Trophoblast cell (in vitro differentiated cells and primary cell): ENCODE measurements around the gene RELL2.

Source experiments
- DNase-seq, 2 donors: peaks; one replicate each; pipeline ENCODE4 v3.0.0-alpha.2; 2016
- H2AFZ ChIP-seq: 2 replicates; pipeline ENCODE4 v1.6.1; 2013; ENCODE audit warnings: low read length, moderate library complexity, mild to moderate bottlenecking; ENCODE audit not compliant: insufficient read depth, poor library complexity
- H2AK5ac ChIP-seq: 2 replicates; pipeline ENCODE4 v1.6.1; 2013; ENCODE audit warnings: mild to moderate bottlenecking, low read length
- H2BK120ac ChIP-seq: 2 replicates; pipeline ENCODE4 v1.6.1; 2013; ENCODE audit warnings: low read length, mild to moderate bottlenecking, moderate library complexity; ENCODE audit not compliant: insufficient read depth, poor library complexity
- H2BK12ac ChIP-seq: 2 replicates; pipeline ENCODE4 v1.6.1; 2013; ENCODE audit warnings: mild to moderate bottlenecking, low read length, moderate library complexity
- H2BK5ac ChIP-seq: 2 replicates; pipeline ENCODE4 v1.6.1; 2013; ENCODE audit warnings: low read length, low read depth, moderate library complexity, mild to moderate bottlenecking; ENCODE audit not compliant: poor library complexity
- H3K14ac ChIP-seq: 2 replicates; pipeline ENCODE4 v1.6.1; 2013; ENCODE audit warnings: mild to moderate bottlenecking, low read length
- H3K18ac ChIP-seq: 2 replicates; pipeline ENCODE4 v1.6.1; 2013; ENCODE audit warnings: mild to moderate bottlenecking, low read length
- H3K23ac ChIP-seq: 2 replicates; pipeline ENCODE4 v1.6.1; 2013; ENCODE audit warnings: low read length
- H3K27ac ChIP-seq: 2 replicates; pipeline ENCODE4 v1.5.1; 2013; ENCODE audit warnings: low read depth, mild to moderate bottlenecking, inconsistent platforms, low read length, moderate library complexity
- H3K27me3 ChIP-seq: 2 replicates; pipeline ENCODE4 v1.6.1; 2013; ENCODE audit warnings: inconsistent platforms, mild to moderate bottlenecking, low read length, moderate library complexity; ENCODE audit not compliant: insufficient read depth
- H3K36me3 ChIP-seq, 2 experiments: 1 replicate in 1 of 2; 2 replicates in 1 of 2; pipeline ENCODE4 v1.6.1; 2013; ENCODE audit warnings: low read length in 2 of 2, mild to moderate bottlenecking in 2 of 2, moderate library complexity in 1 of 2; ENCODE audit not compliant: insufficient read depth in 2 of 2, control insufficient read depth in 1 of 2
- H3K4ac ChIP-seq: 2 replicates; pipeline ENCODE4 v1.6.1; 2013; ENCODE audit warnings: low read depth, mild to moderate bottlenecking, low read length, moderate library complexity
- H3K4me1 ChIP-seq, 2 experiments: 1 replicate in 1 of 2; 2 replicates in 1 of 2; pipeline ENCODE4 v1.6.1; 2013; ENCODE audit warnings: low read length in 2 of 2, mild to moderate bottlenecking in 2 of 2, moderate library complexity in 1 of 2; ENCODE audit not compliant: insufficient read depth in 2 of 2, control insufficient read depth in 1 of 2
- H3K4me2 ChIP-seq: 2 replicates; pipeline ENCODE4 v1.6.1; 2013; ENCODE audit warnings: inconsistent platforms, mild to moderate bottlenecking, low read length, moderate library complexity
- H3K4me3 ChIP-seq: 2 replicates; pipeline ENCODE4 v1.5.1; 2013; ENCODE audit warnings: mild to moderate bottlenecking, low read depth, low read length, inconsistent platforms
- H3K79me1 ChIP-seq: one replicate; pipeline ENCODE4 v1.6.1; 2013; ENCODE audit warnings: low read length
- H3K79me2 ChIP-seq: 2 replicates; pipeline ENCODE4 v1.6.1; 2013; ENCODE audit warnings: low read length, mild to moderate bottlenecking; ENCODE audit not compliant: control insufficient read depth, insufficient read depth, poor library complexity
- H3K9ac ChIP-seq: 2 replicates; pipeline ENCODE4 v1.6.1; 2013; ENCODE audit warnings: mild to moderate bottlenecking, low read length
- H3K9me3 ChIP-seq: 2 replicates; pipeline ENCODE4 v1.6.1; 2013; ENCODE audit warnings: low read depth, mild to moderate bottlenecking, control low read depth, inconsistent platforms, low read length; ENCODE audit not compliant: insufficient read depth
- H4K12ac ChIP-seq: 2 replicates; pipeline ENCODE4 v1.6.1; 2013; ENCODE audit warnings: low read depth, mild to moderate bottlenecking, low read length, moderate library complexity
- H4K8ac ChIP-seq: 2 replicates; pipeline ENCODE4 v1.6.1; 2013; ENCODE audit warnings: low read depth, mild to moderate bottlenecking, low read length, moderate library complexity
- H4K91ac ChIP-seq: one replicate; pipeline ENCODE4 v1.6.1; 2013; ENCODE audit warnings: low read depth, mild to moderate bottlenecking, low read length, moderate library complexity
- WGBS: extraction: QIAGEN DNeasy Blood & Tissue Kit; methylation state at CpG from one replicate; pipeline ENCODE4 v1.1.7; 2013; ENCODE audit warnings: missing lambda C conversion rate; ENCODE audit not compliant: insufficient read length, insufficient coverage; ENCODE audit errors: extremely low coverage; 5-methylcytosine and 5-hydroxymethylcytosine counted together

The RELL2 gene

DNA sequence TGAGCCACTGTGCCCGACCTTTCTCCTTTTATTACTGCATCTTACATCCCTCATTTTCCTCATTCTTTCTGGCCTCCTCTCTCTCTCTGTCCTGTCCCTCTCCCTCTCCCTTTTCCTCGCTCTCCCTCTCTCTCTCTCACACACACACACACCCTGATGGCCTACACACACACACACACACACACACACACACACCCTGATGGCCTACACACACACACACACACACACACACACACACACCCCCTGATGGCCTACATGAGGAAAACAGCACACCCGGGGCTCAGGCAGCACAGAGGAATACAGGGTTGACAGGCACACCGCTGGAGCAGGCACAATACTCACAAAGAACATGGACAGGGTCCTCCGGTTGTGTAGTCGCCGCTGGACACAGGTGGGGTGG lies 18.2 kb downstream of the RELL2 start:
- H4K8ac ChIP-seq = no peak overlapping the region
- no peak overlapping the region for H3K4me3 ChIP-seq
- H3K14ac ChIP-seq = no peak overlapping the region
- H3K23ac ChIP-seq = no peak overlapping the region
- H3K79me2 ChIP-seq = peaks cover 2% of the 10 kb centered on the region
- DNase-seq = no peak
- H2BK12ac ChIP-seq = no peak overlapping the region
- H3K9me3 ChIP-seq = peaks cover 9% of the 10 kb centered on the region
- no peak overlapping the region for H4K12ac ChIP-seq
- no CpG with 5 or more reads among the region's 7 CpGs for WGBS
- H3K27ac ChIP-seq = no peak overlapping the region
- no peak overlapping the region for H3K9ac ChIP-seq
- no peak overlapping the region for H2BK5ac ChIP-seq
- no peaks in the 10 kb centered on the region for H3K27me3 ChIP-seq
- no peak overlapping the region for H4K91ac ChIP-seq
- no peak overlapping the region for H2AK5ac ChIP-seq
- no peak overlapping the region for H2BK120ac ChIP-seq
- no peak overlapping the region for H2AFZ ChIP-seq
- H3K79me1 ChIP-seq = no peaks in the 10 kb centered on the region
- no peak overlapping the region for H3K18ac ChIP-seq
- H3K4me1 ChIP-seq = peaks cover 10% of the 10 kb centered on the region in 2 experiments
- H3K36me3 ChIP-seq = peaks cover 11 to 33% of the 10 kb centered on the region in 2 experiments
- H3K4ac ChIP-seq = no peak overlapping the region
- no peak overlapping the region for H3K4me2 ChIP-seq

DNA sequence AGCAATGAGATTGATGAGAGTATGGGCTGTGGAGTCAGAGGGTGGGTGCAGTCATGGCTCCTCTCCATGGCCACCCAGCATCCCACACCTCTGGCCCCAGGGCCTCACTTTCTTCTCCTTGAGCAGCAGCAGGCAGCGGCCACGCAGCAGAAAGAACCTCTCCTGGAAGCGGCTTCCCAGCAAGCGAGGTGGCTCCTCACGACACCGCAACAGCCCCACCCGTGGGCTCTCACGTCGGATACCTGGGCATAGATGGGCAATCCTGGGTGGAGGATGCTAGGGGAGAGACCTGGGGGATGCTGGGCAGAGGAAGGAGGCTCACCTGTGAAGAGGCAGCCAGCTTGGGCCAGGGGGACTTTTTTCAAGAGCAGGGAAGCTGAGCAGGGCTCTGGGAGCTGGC lies 19.6 kb downstream of the RELL2 start:
- Histone ChIP-seq H3K79me2 (no peaks in the 10 kb centered on the region), H3K9ac (no peak overlapping the region), H3K36me3 (peaks cover 11 to 34% of the 10 kb centered on the region in 2 experiments), H3K18ac (no peak overlapping the region), H2BK12ac (no peak overlapping the region), H3K4ac (no peak overlapping the region), H3K27me3 (no peaks in the 10 kb centered on the region), H4K12ac (no peak overlapping the region), H2AFZ (no peak overlapping the region), H3K4me3 (no peak overlapping the region), H3K14ac (no peak overlapping the region), H3K79me1 (no peaks in the 10 kb centered on the region), H3K9me3 (peaks cover 6% of the 10 kb centered on the region), H3K23ac (no peak overlapping the region), H3K4me1 (peaks cover 3 to 5% of the 10 kb centered on the region in 2 experiments), H2BK5ac (no peak overlapping the region), H3K27ac (no peak overlapping the region), H2BK120ac (no peak overlapping the region), H3K4me2 (no peak overlapping the region), H4K8ac (no peak overlapping the region), H4K91ac (no peak overlapping the region), H2AK5ac (no peak overlapping the region)
- no CpG with 5 or more reads among the region's 9 CpGs for WGBS
- no peak for DNase-seq

DNA sequence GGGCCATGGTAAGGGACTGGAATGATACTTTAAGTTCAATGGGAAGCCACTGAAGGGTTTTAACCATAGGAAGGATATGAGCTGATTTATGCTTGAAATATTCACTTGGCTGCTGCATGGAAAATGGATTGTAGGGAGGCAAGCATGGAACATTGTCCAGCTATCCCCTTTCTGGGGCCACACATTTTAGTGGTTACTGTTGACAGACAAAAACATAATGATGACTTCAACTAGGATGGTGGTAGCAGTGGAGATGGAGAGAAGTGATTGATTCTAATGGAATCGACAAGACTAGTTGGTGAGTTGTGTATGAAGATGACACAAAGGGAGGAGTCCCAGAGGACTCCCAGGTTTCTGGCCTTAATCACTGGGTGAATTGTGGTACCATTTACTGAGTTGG lies 20.6 kb downstream of the RELL2 start:
- no peak overlapping the region for H3K4ac ChIP-seq
- H3K18ac ChIP-seq = no peak overlapping the region
- H2BK5ac ChIP-seq = no peak overlapping the region
- no peaks in the 10 kb centered on the region for H3K4me1 ChIP-seq
- H4K91ac ChIP-seq = no peak overlapping the region
- no peak overlapping the region for H3K14ac ChIP-seq
- H2BK12ac ChIP-seq = no peak overlapping the region
- H2AK5ac ChIP-seq = no peak overlapping the region
- peaks cover 15 to 35% of the 10 kb centered on the region in 2 experiments for H3K36me3 ChIP-seq
- H3K9me3 ChIP-seq = peaks cover 6% of the 10 kb centered on the region
- no peaks in the 10 kb centered on the region for H3K27me3 ChIP-seq
- WGBS = no CpG with 5 or more reads among the region's 1 CpG
- H2AFZ ChIP-seq = no peak overlapping the region
- no peak overlapping the region for H4K8ac ChIP-seq
- H3K79me2 ChIP-seq = no peaks in the 10 kb centered on the region
- H3K4me3 ChIP-seq = no peak overlapping the region
- H2BK120ac ChIP-seq = no peak overlapping the region
- H3K4me2 ChIP-seq = no peak overlapping the region
- H3K79me1 ChIP-seq = no peaks in the 10 kb centered on the region
- H3K9ac ChIP-seq = no peak overlapping the region
- H3K23ac ChIP-seq = no peak overlapping the region
- H3K27ac ChIP-seq = no peak overlapping the region
- H4K12ac ChIP-seq = no peak overlapping the region
- DNase-seq = no peak

DNA sequence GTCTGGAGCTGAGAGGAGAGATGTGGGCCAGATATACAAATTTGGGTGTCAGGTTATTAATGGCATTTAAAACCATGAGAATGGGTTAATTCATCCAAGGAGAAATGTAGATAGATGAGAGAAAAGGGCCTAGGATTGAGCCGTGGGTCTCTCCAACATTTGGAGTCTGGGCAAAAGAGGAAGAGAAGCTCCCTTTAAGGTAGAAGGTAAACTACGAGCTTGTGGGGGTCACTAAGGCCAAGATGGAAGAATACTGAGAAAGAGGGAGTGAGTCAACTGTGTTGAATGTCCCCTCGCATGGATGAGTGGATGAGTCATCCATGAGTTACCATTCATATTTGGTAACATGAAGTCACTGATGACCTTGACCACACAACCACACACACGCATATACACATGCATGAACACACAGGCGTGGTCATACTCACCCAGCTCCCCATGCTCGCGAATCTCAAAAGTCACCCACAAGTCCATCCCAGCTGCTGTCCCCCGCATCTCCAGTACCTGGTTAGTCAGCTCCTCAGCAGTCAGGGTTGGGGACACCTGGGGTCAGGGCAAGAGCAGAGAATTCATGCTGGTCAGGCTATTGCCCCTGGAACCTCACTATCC lies 21.2 kb downstream of the RELL2 start:
- H3K4me3 ChIP-seq = no peak overlapping the region
- H3K27me3 ChIP-seq = no peaks in the 10 kb centered on the region
- no peak overlapping the region for H2BK120ac ChIP-seq
- DNase-seq = no peak
- no peak overlapping the region for H3K4ac ChIP-seq
- H3K9ac ChIP-seq = no peak overlapping the region
- no peaks in the 10 kb centered on the region for H3K4me1 ChIP-seq
- H2BK12ac ChIP-seq = no peak overlapping the region
- peaks cover 6% of the 10 kb centered on the region for H3K9me3 ChIP-seq
- H3K36me3 ChIP-seq = peaks cover 16 to 36% of the 10 kb centered on the region in 2 experiments
- H3K79me2 ChIP-seq = no peaks in the 10 kb centered on the region
- no peak overlapping the region for H3K4me2 ChIP-seq
- H3K23ac ChIP-seq = no peak overlapping the region
- no CpG with 5 or more reads among the region's 8 CpGs for WGBS
- no peak overlapping the region for H4K12ac ChIP-seq
- H2AFZ ChIP-seq = no peak overlapping the region
- no peak overlapping the region for H3K27ac ChIP-seq
- no peak overlapping the region for H2AK5ac ChIP-seq
- H3K79me1 ChIP-seq = no peaks in the 10 kb centered on the region
- no peak overlapping the region for H4K8ac ChIP-seq
- H2BK5ac ChIP-seq = no peak overlapping the region
- H3K14ac ChIP-seq = no peak overlapping the region
- no peak overlapping the region for H3K18ac ChIP-seq
- H4K91ac ChIP-seq = no peak overlapping the region
